Activated CD4-positive, alpha-beta T cell treated with anti-CD3 and anti-CD28 coated beads, Interleukin-2, amount 50 U/mL, for 4 hours (primary cell): ENCODE results near the gene IQCH.
"Not testable (repeated sequence)": the region's sequence is repeated elsewhere in the genome, so short reads cannot be mapped to it uniquely, and the experiment has no call there.

Experiments
- DNase-seq, 2 experiments: peaks; one replicate each; pipeline ENCODE4 v3.0.0-alpha.2; 2020

Gene IQCH

GRCh38 chr15:67248011-67248505, 6.5 kb upstream of the IQCH start:
- no peak for DNase-seq

- no peak for DNase-seq
Observed at GRCh38 chr15:67249830-67250229, 4.8 kb upstream of the IQCH start.

DNA sequence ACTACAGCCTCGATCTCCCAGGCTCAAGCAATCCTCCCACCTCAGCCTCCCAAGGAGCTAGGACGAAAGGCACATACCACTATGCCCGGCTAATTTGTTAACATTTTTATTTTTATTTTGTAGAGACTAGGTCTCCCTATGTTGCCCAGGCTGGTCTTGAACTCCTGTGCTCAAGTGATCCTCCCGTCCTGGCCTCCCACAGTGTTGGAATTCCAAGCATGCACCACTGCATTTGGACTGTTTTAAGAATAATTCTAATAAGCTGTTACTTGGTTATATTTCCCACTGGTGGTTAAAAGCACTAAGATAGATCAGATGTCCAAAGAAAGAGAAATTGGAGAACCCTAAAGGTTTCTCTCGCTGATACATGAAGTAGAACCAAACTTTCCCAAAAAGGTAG, 3.3 kb upstream of the IQCH start:
- no peak for DNase-seq

DNA sequence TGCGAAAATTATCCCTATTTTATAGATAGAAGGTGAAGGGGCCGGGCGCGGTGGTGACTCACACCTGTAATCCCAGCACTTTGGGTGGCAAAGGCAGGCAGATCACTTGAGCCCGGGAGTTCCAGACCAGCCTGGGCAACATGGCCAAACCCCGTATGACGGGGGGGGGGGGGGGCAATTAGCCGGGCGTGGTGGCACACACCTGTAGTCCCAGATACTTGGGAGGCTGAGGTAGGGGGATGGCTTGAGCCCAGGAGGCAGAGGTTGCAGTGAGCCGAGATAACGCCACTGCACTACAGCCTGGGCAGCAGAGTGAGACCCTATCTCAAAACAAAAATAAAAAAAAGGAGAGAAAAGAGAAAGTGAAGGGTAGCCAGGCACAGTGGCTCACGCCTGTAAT, 1.5 kb upstream of the IQCH start:
- DNase-seq = no peak

- no peak for DNase-seq
Observed at GRCh38 chr15:67253549-67254237, 893 bp upstream of the IQCH start.

DNA sequence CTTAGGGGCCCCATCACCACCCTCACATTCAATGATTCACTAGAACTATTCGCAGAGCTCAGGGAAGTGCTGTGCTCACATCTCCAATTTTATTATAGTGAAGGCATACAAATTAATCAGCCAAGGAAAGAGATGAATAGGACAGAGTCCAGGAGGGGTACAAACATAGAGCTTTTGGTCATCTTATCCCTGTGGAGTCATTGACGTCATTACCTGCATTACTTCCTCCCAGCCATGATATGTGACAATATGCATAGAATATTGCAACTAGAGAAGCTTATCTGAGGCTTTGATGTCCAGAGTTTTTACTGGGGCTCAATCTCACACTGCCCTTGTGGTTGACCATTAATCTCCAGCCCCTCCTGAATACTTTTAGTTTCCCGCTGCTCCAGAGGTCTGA, 1.5 kb downstream of the IQCH start:
- DNase-seq = no peak

- not testable (repeated sequence) for DNase-seq
Observed at GRCh38 chr15:67258412-67258811, 3.8 kb downstream of the IQCH start.

DNA sequence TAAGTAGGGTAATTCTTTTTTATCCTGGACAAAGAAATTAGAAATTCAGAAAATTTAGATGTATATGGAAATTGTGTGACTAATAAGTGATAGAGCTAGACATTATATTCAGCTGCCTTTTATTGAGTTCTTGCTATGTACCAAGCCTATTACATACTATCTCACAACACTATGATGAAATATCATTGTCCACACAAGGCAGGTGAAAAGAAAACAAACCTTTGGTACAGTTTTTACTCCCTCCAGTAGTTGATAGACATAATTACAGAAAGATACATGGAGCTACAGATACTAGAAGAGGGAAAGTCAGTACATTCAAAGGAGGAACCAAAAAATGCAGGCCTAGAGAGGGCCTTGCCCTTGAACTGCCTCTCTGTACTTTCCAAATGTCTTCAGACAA, 4.8 kb downstream of the IQCH start:
- no peak for DNase-seq

- no peak for DNase-seq
Observed at GRCh38 chr15:67259806-67260205, 5.2 kb downstream of the IQCH start.

DNA sequence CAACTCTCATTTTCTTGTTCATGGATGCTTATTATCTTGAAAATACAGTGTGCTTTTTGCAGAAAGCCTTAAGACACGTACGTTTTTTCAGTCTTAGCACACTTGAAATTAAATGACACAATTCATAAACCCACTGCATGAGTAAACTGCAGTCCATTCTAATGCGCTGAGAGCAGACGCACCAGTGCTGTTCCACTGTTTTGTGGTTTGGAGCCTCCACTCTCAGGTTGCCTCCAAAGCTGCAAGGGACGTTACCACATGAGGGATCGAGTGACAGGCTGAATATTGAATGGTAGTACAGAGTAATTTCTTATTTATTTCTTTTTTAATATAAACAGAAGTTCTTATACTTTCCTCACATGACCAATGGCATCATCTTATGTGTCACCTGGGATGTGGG, 12.3 kb downstream of the IQCH start:
- no peak for DNase-seq

DNA sequence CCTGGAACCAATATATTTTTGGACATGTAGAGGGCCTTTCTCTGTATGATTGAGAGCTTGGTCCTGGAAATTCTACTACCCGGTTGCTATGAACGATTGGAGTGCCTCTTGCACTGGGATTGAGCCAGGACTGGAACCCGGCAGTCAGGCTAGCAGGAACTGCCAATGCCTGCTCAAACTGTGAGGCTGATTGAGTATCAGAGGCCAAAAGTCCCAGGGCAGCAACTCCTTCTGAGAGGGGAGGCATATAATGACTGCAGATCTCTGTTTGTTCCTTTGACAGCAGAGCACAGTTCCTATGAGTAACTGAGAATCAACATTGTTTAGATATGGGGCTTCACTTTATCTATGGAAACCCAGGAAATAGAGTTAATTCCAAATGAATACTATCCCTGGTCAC, 12.9 kb downstream of the IQCH start:
- DNase-seq = no peak

DNA sequence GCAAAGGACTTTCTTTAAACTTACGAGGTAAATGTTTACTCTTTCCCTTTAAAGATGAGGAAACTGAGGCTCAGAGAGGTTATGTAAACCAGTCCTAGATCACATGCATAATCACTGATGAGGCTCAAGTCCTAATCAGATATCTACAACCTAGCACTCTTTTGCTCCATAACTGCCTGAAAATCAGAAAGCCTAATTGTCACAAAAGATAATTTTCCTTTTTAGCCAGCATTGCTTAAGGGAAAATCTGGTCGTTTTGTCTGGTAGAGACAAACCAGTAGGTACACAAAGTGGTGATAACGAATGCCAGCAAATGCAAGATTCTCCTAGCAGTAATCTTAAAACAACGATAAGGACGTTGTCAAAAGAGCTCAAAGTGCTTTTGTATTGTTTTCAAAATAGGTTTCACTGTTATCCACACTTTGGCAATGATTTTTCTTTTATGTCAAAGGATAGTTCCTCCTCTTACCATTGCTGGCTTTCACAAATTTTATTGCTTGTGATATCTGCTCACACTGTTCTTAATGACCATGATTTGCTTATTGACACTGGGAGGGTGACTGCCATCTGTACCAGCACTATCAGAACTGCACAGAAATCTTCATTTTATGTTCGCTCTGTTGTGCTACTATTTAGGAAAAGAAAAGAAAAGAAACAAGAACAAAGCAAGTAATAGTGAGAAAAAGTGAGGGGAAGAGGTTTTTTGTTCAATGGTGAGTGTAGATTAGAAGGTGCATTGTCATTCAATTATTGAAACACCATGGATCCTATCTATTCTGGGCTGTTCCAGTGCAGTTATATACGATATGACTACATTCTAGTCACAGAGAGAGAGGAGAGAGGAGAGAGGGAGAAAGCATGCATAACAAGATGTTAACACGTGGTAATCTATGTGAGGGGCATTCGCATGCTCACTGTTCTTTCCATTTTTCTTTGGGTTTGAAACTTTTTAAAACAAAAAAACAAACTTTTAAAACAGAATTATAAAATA, 13.7 kb downstream of the IQCH start:
- no peak for DNase-seq

DNA sequence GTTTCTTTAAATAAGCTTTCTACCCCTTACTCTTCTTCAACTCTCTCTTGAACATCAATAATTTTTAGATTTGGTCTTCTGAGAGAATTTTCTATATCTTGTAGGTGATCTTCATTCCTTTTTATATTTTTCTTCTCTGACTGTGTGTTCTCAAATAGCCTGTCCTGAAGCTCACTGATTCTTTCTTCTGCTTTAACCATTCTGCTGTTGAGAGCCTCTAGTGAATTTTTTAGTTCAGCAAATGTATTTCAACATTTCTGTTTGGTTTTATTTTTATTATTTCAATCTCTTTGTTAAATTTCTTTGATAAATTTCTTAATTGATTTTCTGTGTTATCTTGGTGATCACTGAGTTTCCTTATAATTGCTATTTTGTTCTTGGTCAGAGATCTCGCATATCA, 19.6 kb downstream of the IQCH start:
- DNase-seq = no peak

- DNase-seq = no peak
Observed at GRCh38 chr15:67276666-67277065, 22.1 kb downstream of the IQCH start.

DNA sequence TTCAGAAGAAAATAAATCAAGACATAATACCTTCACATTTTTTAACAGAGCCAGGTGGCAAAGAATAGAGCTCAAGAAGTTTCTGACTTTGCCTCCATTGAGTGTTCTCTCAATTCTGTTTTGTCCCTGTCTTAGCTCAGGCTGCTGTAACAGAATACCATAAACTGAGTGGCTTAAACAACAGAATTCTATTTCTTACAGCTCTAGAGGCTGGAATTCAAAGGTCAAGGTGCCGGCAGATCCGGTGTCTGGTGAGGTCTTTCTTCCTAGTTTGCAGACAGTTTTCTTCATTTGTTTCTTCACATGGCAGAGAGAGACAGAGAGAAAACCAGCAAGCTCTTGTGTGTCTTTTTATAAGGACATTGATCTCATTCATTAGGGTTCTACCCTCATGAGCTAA, 25.6 kb downstream of the IQCH start:
- no peak for DNase-seq

DNA sequence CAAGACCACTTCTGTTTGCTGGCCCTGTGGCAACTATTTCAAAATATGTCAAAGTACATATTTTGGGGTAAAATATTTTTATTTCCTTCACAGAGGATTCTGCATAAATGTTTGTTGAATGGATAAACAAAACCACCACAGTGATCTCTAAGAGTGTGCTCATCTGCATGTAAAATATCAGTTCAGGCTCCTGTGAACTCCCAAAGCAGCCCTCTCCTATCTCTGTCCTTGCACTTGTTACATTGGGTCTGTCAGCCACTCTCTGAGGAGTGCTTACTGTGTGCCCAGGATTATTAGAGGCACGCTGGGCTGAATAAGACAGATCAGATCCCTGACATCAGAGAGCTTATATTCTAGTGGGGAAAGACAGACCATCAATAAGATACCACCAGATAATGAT, 27.1 kb downstream of the IQCH start:
- DNase-seq = no peak

DNA sequence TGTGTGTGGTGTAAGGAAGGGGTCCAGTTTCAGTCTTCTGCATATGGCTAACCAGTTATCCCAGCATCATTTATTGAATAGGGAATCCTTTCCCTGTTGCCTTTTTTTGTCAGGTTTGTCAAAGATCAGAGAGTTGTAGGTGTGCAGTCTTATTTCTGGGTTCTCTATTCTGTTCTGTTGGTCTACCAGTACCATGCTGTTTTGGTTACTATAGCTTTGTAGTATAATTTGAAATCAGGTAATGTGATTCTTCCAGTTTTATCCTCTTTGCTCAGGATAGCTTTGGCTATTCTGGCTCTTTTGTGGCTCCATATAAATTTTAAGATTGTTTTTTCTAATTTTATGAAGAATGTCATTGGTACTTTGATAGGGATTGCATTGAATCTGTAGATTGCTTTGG, 31.0 kb downstream of the IQCH start:
- DNase-seq = not testable (repeated sequence)

DNA sequence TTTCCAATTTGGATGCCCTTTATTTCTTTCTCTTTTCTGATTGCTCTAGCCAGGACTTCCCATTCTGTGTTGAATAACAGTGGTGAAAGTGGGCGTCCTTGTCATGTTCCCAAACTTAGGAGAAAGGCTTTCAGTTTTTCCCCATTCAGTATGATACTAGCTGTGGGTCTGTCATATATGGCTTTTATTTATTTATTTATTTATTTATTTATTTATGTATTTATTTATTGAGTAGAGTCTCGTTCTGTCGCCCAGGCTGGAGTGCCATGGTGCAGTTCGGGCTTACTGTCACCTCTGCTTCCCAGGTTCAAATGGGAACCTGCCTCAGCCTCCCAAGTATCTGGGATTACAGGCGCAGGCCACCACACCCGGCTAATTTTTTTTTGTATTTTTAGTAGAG, 31.8 kb downstream of the IQCH start:
- not testable (repeated sequence) for DNase-seq

- no peak for DNase-seq
Observed at GRCh38 chr15:67290319-67290718, 35.7 kb downstream of the IQCH start.

GRCh38 chr15:67296188-67296587, 41.6 kb downstream of the IQCH start:
- no peak for DNase-seq

GRCh38 chr15:67296684-67297083, 42.1 kb downstream of the IQCH start:
- no peak for DNase-seq

DNA sequence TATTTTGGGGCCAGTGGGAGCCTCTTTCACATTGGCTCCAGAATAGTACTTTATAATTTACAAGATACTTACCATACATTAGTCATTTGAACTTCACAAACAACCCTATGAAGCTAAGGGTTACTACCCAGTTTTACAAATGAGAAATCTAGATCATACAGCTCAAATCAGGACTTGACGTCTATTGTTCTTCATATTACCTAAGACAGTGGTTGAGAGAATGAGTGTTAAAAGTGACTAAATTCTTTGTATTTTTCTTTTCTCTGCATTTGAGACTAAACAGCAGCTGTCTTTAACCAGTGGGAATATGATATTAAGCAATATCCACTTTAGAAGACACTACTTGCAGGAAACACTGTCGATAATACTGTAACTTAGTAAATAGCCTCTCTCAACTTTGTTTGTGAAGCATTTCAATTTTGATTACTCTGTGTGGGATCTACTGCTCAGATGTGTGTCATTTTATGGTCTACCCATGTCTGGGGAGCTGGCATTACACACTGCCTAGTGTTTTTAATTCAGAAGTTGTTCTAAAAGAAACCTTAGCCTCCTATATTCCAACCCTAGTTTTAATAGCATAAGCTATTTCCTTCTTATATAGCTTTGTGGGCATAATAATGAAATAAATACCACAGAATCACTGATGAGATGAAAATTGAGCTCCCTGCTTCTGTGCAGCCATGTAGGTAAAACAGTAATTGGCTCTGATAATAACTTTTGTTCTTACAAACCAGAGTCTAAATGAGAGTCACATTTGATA, 45.9 kb downstream of the IQCH start:
- DNase-seq = no peak
